Mesendoderm (in vitro differentiated cells): ENCODE data around the gene PLCB1.

Experiments
- DNase-seq: peaks from one replicate; pipeline ENCODE4 v3.0.0; 2013
- H2AK5ac ChIP-seq: 2 replicates; pipeline ENCODE4 v1.6.1; 2013; ENCODE audit warnings: low read length, inconsistent platforms
- H2BK120ac ChIP-seq: 2 replicates; pipeline ENCODE4 v1.6.1; 2013; ENCODE audit warnings: low read depth, mild to moderate bottlenecking, low read length, moderate library complexity, mixed read lengths
- H2BK15ac ChIP-seq: replicated peaks from 2 replicates; pipeline ENCODE4 v1.6.1; 2013; ENCODE audit warnings: low read depth, mild to moderate bottlenecking, moderate library complexity
- H2BK5ac ChIP-seq: 2 replicates; pipeline ENCODE4 v1.6.1; 2013; ENCODE audit warnings: low read length, inconsistent platforms
- H3K18ac ChIP-seq: 2 replicates; pipeline ENCODE4 v1.6.1; 2013; ENCODE audit warnings: mild to moderate bottlenecking, low read length, mixed read lengths
- H3K23ac ChIP-seq: one replicate; pipeline ENCODE4 v1.6.1; 2013; ENCODE audit warnings: low read length
- H3K27ac ChIP-seq: 2 replicates; pipeline ENCODE4 v1.5.1; 2013; ENCODE audit warnings: low read depth, mild to moderate bottlenecking, inconsistent platforms, low read length, moderate library complexity
- H3K27me3 ChIP-seq: 2 replicates; pipeline ENCODE4 v1.6.1; 2013; ENCODE audit warnings: low read length, control low read depth, mild to moderate bottlenecking, inconsistent platforms; ENCODE audit not compliant: insufficient read depth, poor library complexity
- H3K36me3 ChIP-seq: 2 replicates; pipeline ENCODE4 v1.6.1; 2013; ENCODE audit warnings: low read length, inconsistent platforms; ENCODE audit not compliant: control insufficient read depth, insufficient read depth
- H3K4ac ChIP-seq: one replicate; pipeline ENCODE4 v1.6.1; 2013; ENCODE audit warnings: low read depth, mild to moderate bottlenecking, low read length, moderate library complexity
- H3K4me1 ChIP-seq: 2 replicates; pipeline ENCODE4 v1.6.1; 2013; ENCODE audit warnings: low read depth, low read length, inconsistent platforms; ENCODE audit not compliant: control insufficient read depth
- H3K4me2 ChIP-seq: 2 replicates; pipeline ENCODE4 v1.6.1; 2013; ENCODE audit warnings: low read length
- H3K4me3 ChIP-seq: 2 replicates; pipeline ENCODE4 v1.5.1; 2013; ENCODE audit warnings: mild to moderate bottlenecking, low read length
- H3K56ac ChIP-seq: one replicate; pipeline ENCODE4 v1.6.1; 2013; ENCODE audit warnings: low read length
- H3K79me1 ChIP-seq: 2 replicates; pipeline ENCODE4 v1.6.1; 2013; ENCODE audit warnings: low read length, inconsistent platforms
- H3K79me2 ChIP-seq: 2 replicates; pipeline ENCODE4 v1.6.1; 2013; ENCODE audit warnings: mild to moderate bottlenecking, low read length; ENCODE audit not compliant: control insufficient read depth, insufficient read depth
- H3K9ac ChIP-seq: 2 replicates; pipeline ENCODE4 v1.6.1; 2013; ENCODE audit warnings: low read length, inconsistent platforms
- H4K5ac ChIP-seq: one replicate; pipeline ENCODE4 v1.6.1; 2013; ENCODE audit warnings: low read length
- H4K8ac ChIP-seq: one replicate; pipeline ENCODE4 v1.6.1; 2013; ENCODE audit warnings: low read depth, mild to moderate bottlenecking, control low read depth, low read length, moderate library complexity
- WGBS: extraction: QIAGEN DNeasy Blood & Tissue Kit; methylation state at CpG from one replicate; pipeline ENCODE4 v1.1.7; 2013; ENCODE audit warnings: low lambda C conversion rate, missing lambda C conversion rate; ENCODE audit not compliant: insufficient coverage; ENCODE audit errors: extremely low coverage; 5-methylcytosine and 5-hydroxymethylcytosine counted together

Gene PLCB1

DNA sequence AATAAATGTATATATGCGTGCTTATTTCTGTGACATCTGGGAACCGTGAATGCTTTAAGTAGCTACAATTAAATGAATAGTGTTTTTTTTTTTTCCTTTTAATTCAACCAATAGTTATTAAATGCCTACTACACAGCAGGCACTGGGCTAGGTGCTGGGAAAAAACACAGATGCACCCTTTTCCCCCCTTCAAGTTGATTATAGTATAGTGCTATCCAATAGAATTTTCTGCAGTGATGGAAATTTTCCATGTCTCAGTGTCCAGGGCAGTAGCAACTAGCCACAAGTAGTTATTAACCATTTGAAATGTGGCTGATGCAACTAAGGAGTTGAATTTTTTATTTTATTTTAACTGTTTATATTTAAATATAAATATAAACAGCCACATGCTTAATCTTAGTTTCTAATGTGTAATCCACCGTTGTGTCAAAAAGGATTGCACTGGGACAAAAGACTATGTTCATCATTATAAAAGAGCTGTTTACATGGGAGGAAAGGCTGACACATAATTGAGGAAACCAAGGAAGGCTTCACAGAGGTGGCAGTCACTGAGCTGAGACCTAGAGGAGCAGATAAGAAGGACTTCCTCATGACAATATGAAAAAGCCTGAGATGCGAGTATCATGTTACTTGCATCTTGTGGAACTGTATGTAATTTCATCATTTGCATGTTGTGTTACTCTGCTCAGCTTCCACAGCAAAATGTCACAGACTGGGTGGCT is 675.6 kb downstream of the PLCB1 start:
- no peak overlapping the region for H3K4me3 ChIP-seq

DNA sequence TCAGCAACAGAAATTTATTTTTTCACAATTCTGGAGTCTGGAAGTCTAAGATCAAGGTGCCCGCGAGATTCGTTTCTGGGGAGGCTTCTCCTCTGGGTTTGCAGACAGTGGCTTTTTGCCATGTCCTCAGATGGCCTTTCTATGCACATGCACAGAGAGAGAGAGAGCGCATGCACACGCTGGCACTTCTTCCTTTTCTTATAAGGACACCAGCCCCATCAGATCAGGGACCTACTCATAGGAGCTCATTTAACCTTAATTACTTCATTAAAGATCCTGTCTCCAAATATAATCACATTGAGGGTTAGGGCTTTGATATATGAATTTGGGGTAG is 676.1 kb downstream of the PLCB1 start:
- Histone ChIP-seq H3K4ac (no peak overlapping the region), H2BK5ac (no peak overlapping the region), H2BK120ac (no peak overlapping the region), H3K79me1 (no peaks in the 10 kb centered on the region), H3K4me1 (peaks cover 8% of the 10 kb centered on the region), H2BK15ac (no peak overlapping the region), H3K56ac (no peak overlapping the region), H2AK5ac (no peak overlapping the region), H3K36me3 (no peaks in the 10 kb centered on the region), H3K4me2 (no peak overlapping the region), H3K4me3 (no peak overlapping the region), H4K5ac (no peak overlapping the region), H3K79me2 (no peaks in the 10 kb centered on the region), H3K27me3 (no peaks in the 10 kb centered on the region), H3K9ac (no peak overlapping the region), H4K8ac (no peak overlapping the region), H3K18ac (no peak overlapping the region), H3K27ac (no peak overlapping the region), H3K23ac (no peak overlapping the region)
- WGBS: no CpG with 5 or more reads among the region's 5 CpGs
- no peak for DNase-seq

More for the DNA sequence above, 675.6 kb downstream of the PLCB1 start:
- WGBS: no CpG with 5 or more reads among the region's 4 CpGs
- Histone ChIP-seq H4K5ac (no peak overlapping the region), H3K56ac (no peak overlapping the region), H3K9ac (no peak overlapping the region), H3K4ac (no peak overlapping the region), H4K8ac (no peak overlapping the region), H2AK5ac (no peak overlapping the region), H3K18ac (no peak overlapping the region), H2BK15ac (no peak overlapping the region), H3K79me1 (no peaks in the 10 kb centered on the region), H2BK5ac (no peak overlapping the region), H3K23ac (no peak overlapping the region), H2BK120ac (no peak overlapping the region), H3K4me2 (no peak overlapping the region), H3K79me2 (no peaks in the 10 kb centered on the region), H3K36me3 (no peaks in the 10 kb centered on the region), H3K27me3 (no peaks in the 10 kb centered on the region), H3K27ac (no peak overlapping the region), H3K4me1 (peaks cover 8% of the 10 kb centered on the region)
- no peak for DNase-seq

DNA sequence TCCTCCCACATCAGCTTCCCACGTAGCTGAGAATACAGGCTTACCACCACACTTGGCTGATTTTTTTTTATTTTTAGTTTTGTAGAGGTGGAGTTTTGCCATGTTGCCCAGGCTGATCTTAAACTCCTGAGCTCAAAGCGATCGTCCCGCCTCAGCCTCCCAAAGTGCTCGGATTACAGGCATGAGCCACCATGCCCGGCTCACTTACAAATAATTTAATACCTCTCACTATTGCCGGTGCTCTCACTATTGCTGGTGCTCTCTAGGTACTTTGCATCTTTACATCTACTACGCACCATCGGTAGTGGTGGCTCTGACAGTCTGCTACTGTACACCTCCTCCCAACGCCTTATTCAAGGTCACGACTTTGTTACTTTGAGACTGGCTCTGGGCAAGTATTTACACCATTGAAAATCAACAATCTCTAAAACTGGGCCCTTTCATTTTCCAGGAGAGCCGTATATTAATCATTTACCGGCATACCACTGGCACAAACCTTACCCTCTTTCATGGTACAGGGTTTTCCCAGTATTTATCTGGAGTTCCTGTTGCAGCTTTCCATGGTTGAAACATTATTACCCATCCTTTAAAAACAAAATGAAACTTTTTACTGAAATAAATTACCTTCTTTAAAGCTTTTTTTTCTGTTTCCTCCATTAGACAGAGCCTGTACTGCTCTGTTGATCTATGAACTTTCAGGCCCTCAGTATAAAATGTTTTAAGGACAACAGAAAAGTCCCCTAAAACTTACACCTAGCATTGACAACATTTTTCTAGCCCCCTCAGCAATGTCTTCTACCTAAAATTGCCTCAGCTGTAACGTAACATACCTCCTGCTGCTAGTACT is 677.3 kb downstream of the PLCB1 start:
- Histone ChIP-seq H3K4ac (peak overlapping the region; percentile 36), H3K79me1 (no peaks in the 10 kb centered on the region), H3K4me3 (no peak overlapping the region), H4K5ac (no peak overlapping the region), H3K4me1 (peaks cover 8% of the 10 kb centered on the region), H3K4me2 (no peak overlapping the region), H3K23ac (no peak overlapping the region), H3K27me3 (no peaks in the 10 kb centered on the region), H2BK120ac (no peak overlapping the region), H2AK5ac (no peak overlapping the region), H4K8ac (peak overlapping the region; percentile 13), H3K27ac (no peak overlapping the region), H3K18ac (peak overlapping the region; percentile 51), H3K56ac (peak overlapping the region; percentile 36), H3K79me2 (no peaks in the 10 kb centered on the region), H3K36me3 (no peaks in the 10 kb centered on the region), H2BK15ac (no peak overlapping the region), H3K9ac (no peak overlapping the region), H2BK5ac (no peak overlapping the region)
- DNase-seq: no peak
- no CpG with 5 or more reads among the region's 14 CpGs for WGBS

DNA sequence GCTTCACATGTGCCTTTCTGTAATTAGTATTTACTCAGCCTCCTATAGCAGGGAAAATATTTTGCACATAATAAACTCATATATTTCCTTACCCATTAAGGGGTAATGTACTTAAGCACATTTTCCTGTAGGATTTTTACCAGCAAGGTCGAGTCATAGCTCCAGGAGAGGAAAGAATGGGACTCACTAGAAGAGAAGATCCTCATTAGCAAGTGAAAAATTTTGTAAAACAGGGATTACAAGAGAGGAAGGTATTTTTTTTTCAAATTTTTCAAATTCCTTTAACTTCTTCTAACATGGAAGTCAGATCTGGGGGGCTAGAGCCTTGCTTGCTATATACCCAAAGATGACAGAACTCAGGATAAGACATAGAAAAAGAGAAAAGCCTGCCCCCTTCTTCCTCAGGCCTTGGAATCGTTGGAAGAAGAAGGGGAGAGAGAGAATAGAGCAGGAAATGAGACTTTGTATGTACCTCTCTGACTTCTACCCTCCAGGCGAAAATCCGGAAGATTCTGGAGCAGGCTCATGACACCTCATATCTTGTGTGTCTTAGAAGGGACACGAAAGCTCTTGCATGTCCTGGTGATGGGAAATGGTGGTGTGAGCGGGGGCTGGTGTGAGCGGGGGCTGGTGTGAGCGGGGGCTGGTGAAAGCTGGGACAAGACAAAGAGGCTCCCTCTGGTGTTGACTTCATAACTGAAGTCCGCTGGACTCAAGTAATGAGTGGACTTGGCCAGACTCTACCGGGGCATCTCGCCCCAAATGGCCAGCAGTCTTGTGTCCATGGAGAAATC is 679.9 kb downstream of the PLCB1 start:
- Histone ChIP-seq H3K27me3 (no peaks in the 10 kb centered on the region), H3K27ac (peak overlapping the region; percentile 79), H3K4me2 (no peak overlapping the region), H3K4me3 (no peak overlapping the region), H3K9ac (no peak overlapping the region), H3K79me1 (no peaks in the 10 kb centered on the region), H3K56ac (no peak overlapping the region), H4K5ac (no peak overlapping the region), H2BK15ac (no peak overlapping the region), H3K36me3 (no peaks in the 10 kb centered on the region), H3K79me2 (no peaks in the 10 kb centered on the region), H4K8ac (peak overlapping the region; percentile 70), H3K4ac (peak overlapping the region; percentile 56), H2BK5ac (peak overlapping the region; percentile 75), H3K23ac (no peak overlapping the region), H3K4me1 (peaks cover 8% of the 10 kb centered on the region), H2BK120ac (no peak overlapping the region), H2AK5ac (no peak overlapping the region), H3K18ac (peak overlapping the region; percentile 86)
- no CpG with 5 or more reads among the region's 11 CpGs for WGBS
- DNase-seq: peak; percentile 83

DNA sequence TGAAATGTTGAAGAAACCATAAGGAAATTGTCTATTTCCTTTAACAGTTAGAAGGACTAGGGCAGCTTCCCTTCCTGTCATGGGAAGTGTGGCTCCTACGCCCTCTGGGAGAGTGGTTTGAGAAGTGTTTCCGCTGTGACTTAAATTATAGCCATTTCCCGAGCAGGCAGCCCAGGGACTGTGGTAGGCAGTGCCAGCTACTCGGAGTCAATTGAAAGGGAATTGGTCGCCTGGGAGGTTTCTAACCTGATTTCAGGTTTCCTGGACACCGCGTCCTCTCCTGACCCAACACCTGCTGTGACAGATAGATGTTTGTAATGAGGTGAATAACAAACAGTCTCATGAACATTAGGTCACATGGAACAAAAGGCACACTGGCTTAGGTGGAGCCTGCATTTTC is 680.8 kb downstream of the PLCB1 start:
- Histone ChIP-seq H3K4me1 (peaks cover 8% of the 10 kb centered on the region), H4K8ac (no peak overlapping the region), H2BK15ac (no peak overlapping the region), H2BK120ac (no peak overlapping the region), H3K36me3 (no peaks in the 10 kb centered on the region), H3K18ac (no peak overlapping the region), H2BK5ac (no peak overlapping the region), H3K79me2 (no peaks in the 10 kb centered on the region), H3K4me3 (no peak overlapping the region), H3K4me2 (no peak overlapping the region), H3K23ac (no peak overlapping the region), H2AK5ac (no peak overlapping the region), H4K5ac (no peak overlapping the region), H3K27me3 (no peaks in the 10 kb centered on the region), H3K9ac (no peak overlapping the region), H3K4ac (no peak overlapping the region), H3K27ac (no peak overlapping the region), H3K56ac (no peak overlapping the region), H3K79me1 (no peaks in the 10 kb centered on the region)
- DNase-seq: peak; percentile 63
- no CpG with 5 or more reads among the region's 7 CpGs for WGBS
